GM23338 (cell line): ENCODE results near the gene NFKBIZ. TPM values are rescaled to one million over a fixed set of nuclear protein-coding genes. Genes with fewer than 3 reads are reported as not detected.

Experiments
- ATAC-seq: fragments of 200-7000 bp; cut with Tn5 transposase; 3 replicates; pipeline ENCODE4 v1.9.1; 2020
- DNase-seq: peaks from one replicate; pipeline ENCODE4 v3.0.0-alpha.2; 2015; ENCODE audit warnings: low spot score
- H2AFZ ChIP-seq: fragments of 200-600 bp; sonication (generic); 2 replicates; pipeline ENCODE4 v1.8.0; 2016; ENCODE audit warnings: antibody characterized with exemption, mild to moderate bottlenecking, moderate library complexity
- H3F3A ChIP-seq: fragments of 200-600 bp; sonication (generic); replicated peaks from 2 replicates; pipeline ENCODE4 v1.8.0; 2017; ENCODE audit warnings: antibody characterized with exemption, mixed run types, low read depth
- H3K27ac ChIP-seq: fragments of 200-600 bp; sonication (generic); 2 replicates; pipeline ENCODE4 v1.6.1; 2016; ENCODE audit warnings: low read depth
- H3K27me3 ChIP-seq: fragments of 200-600 bp; sonication (generic); 2 replicates; pipeline ENCODE4 v1.8.0; 2016; ENCODE audit warnings: mild to moderate bottlenecking, mixed run types, moderate library complexity; ENCODE audit not compliant: insufficient read depth
- H3K36me3 ChIP-seq: fragments of 200-600 bp; sonication (generic); 2 replicates; pipeline ENCODE4 v1.8.0; 2016; ENCODE audit warnings: mild to moderate bottlenecking; ENCODE audit not compliant: insufficient read depth
- H3K4me1 ChIP-seq: fragments of 200-600 bp; sonication (generic); 2 replicates; pipeline ENCODE4 v1.8.0; 2016; ENCODE audit warnings: mild to moderate bottlenecking, moderate library complexity; ENCODE audit not compliant: insufficient read depth
- H3K4me2 ChIP-seq: fragments of 200-600 bp; sonication (generic); 2 replicates; pipeline ENCODE4 v1.7.1; 2017; ENCODE audit warnings: mixed run types
- H3K4me3 ChIP-seq: fragments of 200-600 bp; sonication (generic); 2 replicates; pipeline ENCODE4 v1.6.1; 2016; ENCODE audit warnings: mixed run types
- H3K79me2 ChIP-seq: fragments of 200-600 bp; sonication (generic); replicated peaks from 2 replicates; pipeline ENCODE4 v1.8.0; 2017; ENCODE audit warnings: mild to moderate bottlenecking; ENCODE audit not compliant: insufficient read depth
- H3K9me2 ChIP-seq: fragments of 200-600 bp; sonication (generic); 2 replicates; pipeline ENCODE4 v1.8.0; 2017; ENCODE audit not compliant: insufficient read depth
- H4K20me1 ChIP-seq: fragments of 200-600 bp; sonication (generic); replicated peaks from 2 replicates; pipeline ENCODE4 v1.8.0; 2017; ENCODE audit warnings: mild to moderate bottlenecking; ENCODE audit not compliant: insufficient read depth
- H3K27ac Mint-ChIP-seq: 2 replicates; pipeline ENCODE4 v1.8.0; 2020; ENCODE audit warnings: inconsistent platforms, mild to moderate bottlenecking, moderate library complexity, mixed read lengths
- H3K27me3 Mint-ChIP-seq: 3 replicates; pipeline ENCODE4 v1.8.0; 2022; ENCODE audit warnings: low read depth, mild to moderate bottlenecking, moderate library complexity, mixed read lengths, inconsistent platforms; ENCODE audit not compliant: insufficient read depth, poor library complexity
- H3K36me3 Mint-ChIP-seq: 3 replicates; pipeline ENCODE4 v1.8.0; 2021; ENCODE audit warnings: low read depth, mild to moderate bottlenecking, inconsistent platforms, moderate library complexity, mixed read lengths
- H3K4me1 Mint-ChIP-seq: 3 replicates; pipeline ENCODE4 v1.8.0; 2020; ENCODE audit warnings: mild to moderate bottlenecking, inconsistent platforms, mixed read lengths
- H3K4me3 Mint-ChIP-seq: 3 replicates; pipeline ENCODE4 v1.8.0; 2021; ENCODE audit warnings: moderate library complexity, mild to moderate bottlenecking, inconsistent platforms, mixed read lengths
- H3K9me3 Mint-ChIP-seq: 3 replicates; pipeline ENCODE4 v1.8.0; 2020; ENCODE audit warnings: moderate library complexity, mild to moderate bottlenecking, inconsistent platforms, mixed read lengths
- CTCF ChIP-seq, 2 experiments: fragments of 200-600 bp in 1 of 2; sonication (generic) in 1 of 2; conservative IDR thresholded peaks; 2 replicates each; pipeline versions ENCODE4 v1.5.1 to v1.6.1; 2016 to 2017; ENCODE audit warnings: antibody characterized with exemption in 2 of 2, low read depth in 2 of 2, mild to moderate bottlenecking in 2 of 2, moderate library complexity in 1 of 2
- EZH2 ChIP-seq: fragments of 200-600 bp; sonication (generic); IDR thresholded peaks from one replicate; pipeline ENCODE4 v1.8.0; 2017; ENCODE audit warnings: antibody characterized with exemption, mild to moderate bottlenecking, low read depth; ENCODE audit not compliant: unreplicated experiment
- EZH2phosphoT487 ChIP-seq: fragments of 200-600 bp; sonication (generic); IDR thresholded peaks from one replicate; pipeline ENCODE4 v1.8.1; 2018; ENCODE audit warnings: antibody characterized with exemption; ENCODE audit not compliant: unreplicated experiment
- JUNB ChIP-seq: IDR thresholded peaks from one replicate; pipeline ENCODE4 v1.6.1; 2016; ENCODE audit warnings: antibody characterized with exemption; ENCODE audit not compliant: unreplicated experiment
- POLR2AphosphoS5 ChIP-seq: IDR thresholded peaks from 2 replicates; pipeline ENCODE4 v1.6.1; 2016; ENCODE audit warnings: antibody characterized with exemption, low read depth
- REST ChIP-seq: IDR thresholded peaks from one replicate; pipeline ENCODE4 v1.6.1; 2018; ENCODE audit warnings: antibody characterized with exemption; ENCODE audit not compliant: unreplicated experiment
- STAT1 ChIP-seq: IDR thresholded peaks from one replicate; pipeline ENCODE4 v1.6.1; 2016; ENCODE audit warnings: antibody characterized with exemption; ENCODE audit not compliant: unreplicated experiment
- ZNF331 ChIP-seq: fragments of 250-450 bp; sonication (Bioruptor Pico); IDR thresholded peaks from 2 replicates; pipeline ENCODE4 v1.5.0; 2020; ENCODE audit warnings: low read depth, mild to moderate bottlenecking, moderate library complexity
- polyA plus RNA-seq: library from polyadenylated mRNA; unstranded; fragments of >200 nt; fragmentation: Nextera tagmentation; extraction: Ambion mirVana; gene quantifications from 2 replicates; pipeline ENCODE4 v1.2.1, GENCODE V29; 2016
- total RNA-seq: library from RNA; depleted of rRNA; stranded (reverse); fragments of >200 nt; shearing (Covaris generic); gene quantifications from 2 replicates; pipeline ENCODE4 v1.2.3, GENCODE V29; 2014

The NFKBIZ gene
- total and polyA plus RNA-seq, 2 experiments from 2014 or later: 14.1 to 18.2 TPM

GRCh38 chr3:101812895-101813294 is 36.4 kb upstream of the NFKBIZ start:
- no peaks in the 10 kb centered on the region for H3K9me3 Mint-ChIP-seq
- Histone ChIP-seq H4K20me1 (no peaks in the 10 kb centered on the region), H3K4me1 (no peaks in the 10 kb centered on the region), H2AFZ (no peak overlapping the region), H3K36me3 (no peaks in the 10 kb centered on the region), H3K27me3 (no peaks in the 10 kb centered on the region), H3K9me2 (no peaks in the 10 kb centered on the region), H3F3A (no peaks in the 10 kb centered on the region), H3K79me2 (no peaks in the 10 kb centered on the region), H3K4me2 (no peak overlapping the region), H3K27ac (no peak overlapping the region; the same call in 1 of the 2 replicates), H3K4me3 (no peak overlapping the region)
- ATAC-seq (peak; percentile 32; the same call in 1 of the 3 replicates), DNase-seq (no peak)
- H3K4me1 Mint-ChIP-seq: peaks cover 14% of the 10 kb centered on the region; the same call in 2 of the 3 replicates
- no peak overlapping the region for H3K27ac Mint-ChIP-seq
- H3K4me3 Mint-ChIP-seq: no peak overlapping the region
- no peaks in the 10 kb centered on the region for H3K36me3 Mint-ChIP-seq
- H3K27me3 Mint-ChIP-seq: peaks cover 4% of the 10 kb centered on the region
- TF ChIP-seq EZH2phosphoT487 (no peak), ZNF331 (CRISPR knock-in tag) (no peak)

GRCh38 chr3:101813817-101814440 is 35.4 kb upstream of the NFKBIZ start:
- H2AFZ ChIP-seq: no peak overlapping the region
- H4K20me1 ChIP-seq: no peaks in the 10 kb centered on the region
- H3K4me2 ChIP-seq: no peak overlapping the region
- ATAC-seq (no peak), DNase-seq (peak; percentile 40)
- no peaks in the 10 kb centered on the region for H3F3A ChIP-seq
- no peaks in the 10 kb centered on the region for H3K4me1 ChIP-seq
- Mint-ChIP-seq H3K4me3 (no peak overlapping the region), H3K4me1 (peaks cover 13% of the 10 kb centered on the region; the same call in 2 of the 3 replicates), H3K27me3 (peaks cover 4% of the 10 kb centered on the region), H3K9me3 (no peaks in the 10 kb centered on the region), H3K36me3 (no peaks in the 10 kb centered on the region), H3K27ac (0 out of 2 replicates have a peak overlapping the region, but pooled peaks have one; percentile 2)
- no peak overlapping the region for H3K4me3 ChIP-seq
- H3K27ac ChIP-seq: no peak overlapping the region
- no peaks in the 10 kb centered on the region for H3K9me2 ChIP-seq
- H3K79me2 ChIP-seq: no peaks in the 10 kb centered on the region
- TF ChIP-seq STAT1 (no peak), CTCF (conservative IDR thresholded peaks at IDR 0.05; ENCODE audit: low read depth in 2 of 2) (peak; percentile 52 to 85)
- no peaks in the 10 kb centered on the region for H3K27me3 ChIP-seq
- H3K36me3 ChIP-seq: no peaks in the 10 kb centered on the region

- no peak overlapping the region for H2AFZ ChIP-seq
- no peaks in the 10 kb centered on the region for H3K36me3 ChIP-seq
- ATAC-seq: no peak
- H3K27me3 ChIP-seq: no peaks in the 10 kb centered on the region
- H3K36me3 Mint-ChIP-seq: no peaks in the 10 kb centered on the region
- H3K4me3 ChIP-seq: no peak overlapping the region
- no peak for DNase-seq
- H3K27ac Mint-ChIP-seq: no peak overlapping the region
- no peak overlapping the region for H3K4me2 ChIP-seq
- no peaks in the 10 kb centered on the region for H4K20me1 ChIP-seq
- H3K79me2 ChIP-seq: no peaks in the 10 kb centered on the region
- H3K4me1 ChIP-seq: no peaks in the 10 kb centered on the region
- H3K4me3 Mint-ChIP-seq: no peak overlapping the region
- H3F3A ChIP-seq: no peaks in the 10 kb centered on the region
- no peak overlapping the region for H3K27ac ChIP-seq
- H3K4me1 Mint-ChIP-seq: peaks cover 6% of the 10 kb centered on the region; the same call in 2 of the 3 replicates
- H3K27me3 Mint-ChIP-seq: peaks cover 4% of the 10 kb centered on the region
- no peaks in the 10 kb centered on the region for H3K9me3 Mint-ChIP-seq
- no peaks in the 10 kb centered on the region for H3K9me2 ChIP-seq
- TF ChIP-seq STAT1 (no peak), REST (no peak), JUNB (no peak), POLR2AphosphoS5 (no peak), CTCF (conservative IDR thresholded peaks at IDR 0.05; ENCODE audit: low read depth in 2 of 2) (no peak), EZH2 (no peak)
These were observed 34.5 kb upstream of the NFKBIZ start for GRCh38 chr3:101814835-101815234.
